ENCODE data around the gene TFAP2D.

DNA sequence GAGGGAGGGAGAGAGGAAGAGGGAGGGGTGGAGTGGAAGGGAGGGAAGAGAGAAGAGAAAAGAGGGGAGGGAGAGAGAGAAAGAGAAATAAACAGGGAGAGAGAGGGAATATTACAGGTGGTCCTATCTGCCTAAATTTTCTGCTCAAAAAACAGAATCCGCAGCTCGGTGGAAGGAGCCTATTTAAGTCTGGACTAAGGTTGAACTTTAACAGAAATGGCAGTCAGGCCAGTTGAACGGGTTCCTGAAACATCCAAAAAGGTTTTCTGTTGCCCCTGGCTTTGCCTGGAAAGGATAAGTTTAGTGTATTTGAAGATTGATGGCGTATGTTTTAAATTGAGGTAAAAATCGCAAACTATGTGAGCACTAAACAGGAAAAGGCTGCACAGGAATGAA, 107.5 kb downstream of the TFAP2D start:
- TF ChIP-seq ESRRG (CRISPR knock-in tag; IDR thresholded peaks at IDR 0.05), result no peak
- TF ChIP-seq ZC3H10 (CRISPR knock-in tag; IDR thresholded peaks at IDR 0.05), result no peak
- TF ChIP-seq PATZ1 (CRISPR knock-in tag; IDR thresholded peaks at IDR 0.05; ENCODE audit: borderline replicate concordance), result no peak
- no peak for TF ChIP-seq ZNF70 (CRISPR knock-in tag; IDR thresholded peaks at IDR 0.05)
- no peak for TF ChIP-seq ISL1 (CRISPR knock-in tag; IDR thresholded peaks at IDR 0.05)

All from SK-N-SH treated with all-trans-retinoic acid at 6 μM for 48 hours (cell line).